WTC11 (cell line): ENCODE data around the gene NT5C3B.

Experiments
- CTCF ChIP-seq: fragments of 200-600 bp; IDR thresholded peaks from 2 replicates; pipeline ENCODE4 v1.8.0; 2022; ENCODE audit warnings: antibody characterized with exemption
- ESRRA ChIP-seq: sonication (generic); formaldehyde crosslinking; IDR thresholded peaks from 2 replicates; pipeline ENCODE4 v1.8.1; 2022; ENCODE audit warnings: mild to moderate bottlenecking, missing genetic modification reagents, borderline replicate concordance
- TEAD4 ChIP-seq: sonication (generic); formaldehyde crosslinking; IDR thresholded peaks from 2 replicates; pipeline ENCODE4 v1.8.0; 2022; ENCODE audit warnings: mild to moderate bottlenecking, missing genetic modification reagents

DNA sequence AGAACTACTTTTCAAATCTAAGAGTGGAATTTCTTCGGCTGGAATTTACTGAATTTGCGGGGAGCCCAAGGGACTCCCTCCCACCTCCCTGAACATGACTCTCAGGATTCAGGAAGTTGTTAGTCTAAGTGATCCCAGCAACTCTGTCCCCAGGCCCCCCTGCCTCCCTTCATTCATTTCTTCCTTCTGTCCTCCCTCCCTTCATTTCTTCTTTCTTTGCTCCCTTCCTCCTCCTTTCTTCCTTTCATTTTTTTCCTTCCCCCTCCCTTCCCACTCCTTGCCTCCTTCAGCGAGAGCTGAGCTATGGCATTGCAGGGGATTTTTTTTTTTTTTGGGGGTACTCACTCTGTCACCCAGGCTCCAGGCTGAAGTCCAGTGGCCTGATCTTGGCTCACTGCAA, 38.7 kb downstream of the NT5C3B start:
- TF ChIP-seq TEAD4 (CRISPR knock-in tag) (no peak), CTCF (no peak), ESRRA (no peak)
